GM12891 (cell line): Measurements from ENCODE around the gene DYSF.

Experiments
- POLR2A ChIP-seq: IDR thresholded peaks from 2 replicates; pipeline ENCODE4 v1.6.1; 2011; ENCODE audit warnings: low read depth, low read length, control low read depth
- POLR2AphosphoS5 ChIP-seq: IDR thresholded peaks from 2 replicates; pipeline ENCODE4 v1.6.1; 2011; ENCODE audit warnings: low read depth, low read length, control low read depth

DNA sequence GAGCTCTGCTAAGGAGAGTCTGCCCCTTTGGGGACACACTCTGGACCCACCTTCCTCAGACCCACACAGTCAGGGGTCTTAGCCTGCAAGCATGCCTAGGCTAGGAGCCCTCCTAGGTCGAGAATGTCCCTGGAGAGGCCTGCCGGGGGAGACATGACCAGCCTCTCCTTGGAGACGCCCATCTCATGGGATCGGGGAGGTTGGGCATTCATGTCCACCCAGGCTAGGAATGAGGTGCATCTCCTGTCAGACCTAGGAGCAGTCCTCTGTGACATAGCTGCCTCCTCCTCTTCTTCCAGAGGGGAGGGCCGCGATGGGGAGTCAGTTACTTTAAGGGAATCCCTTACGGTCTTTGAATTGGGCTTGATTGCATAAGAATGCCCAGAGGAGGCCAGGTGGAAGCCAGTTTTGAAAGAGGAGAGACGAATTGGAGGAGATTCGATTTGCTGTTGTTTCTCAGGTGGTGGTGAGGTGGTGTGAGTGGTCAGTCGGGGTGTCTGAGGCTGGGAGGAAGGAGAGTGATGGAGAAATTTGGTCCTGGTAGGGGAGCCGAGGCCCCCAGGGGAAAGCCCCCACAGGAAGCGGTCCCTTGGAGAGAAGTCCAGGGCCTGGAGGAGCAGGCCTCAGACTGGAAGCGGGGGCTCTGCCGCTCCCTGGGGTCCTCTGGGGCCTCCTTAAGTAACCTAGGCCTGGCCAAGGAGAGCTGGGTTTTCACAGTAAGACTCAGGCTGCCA, 241.3 kb downstream of the DYSF start:
- TF ChIP-seq POLR2AphosphoS5 (no peak), POLR2A (no peak)
